K562 (cell line): Measurements from ENCODE around the gene SUCO. TPM values are rescaled to one million over a fixed set of nuclear protein-coding genes. Genes with fewer than 3 reads are reported as not detected.
"Not testable (repeated sequence)": the region's sequence is repeated elsewhere in the genome, so short reads cannot be mapped to it uniquely, and the experiment has no call there.

Experiments
- ATAC-seq: fragments of 200-7000 bp; cut with Tn5 transposase; 3 replicates; pipeline ENCODE4 v1.9.1; 2020; ENCODE audit warnings: moderate library complexity
- BruUV-seq: library from RNA; stranded (reverse); fragments of 400-500 nt; replicated peaks from 2 replicates; lab custom pipeline; 2021; lab: Mats Ljungman, UMichigan
- CTCF ChIA-PET: fragments of 300-600 bp; formaldehyde crosslinking; extraction: SDS; loops from one replicate; lab custom pipeline; 2021; ENCODE audit warnings: low intra/inter-chr PET ratio; lab: Yijun Ruan, JAX
- POLR2A ChIA-PET: fragments of 300-600, 350-650 bp; sonication (Branson Sonifier 250); formaldehyde crosslinking; extraction: SDS; loops from one replicate; lab custom pipeline; 2021; ENCODE audit warnings: antibody characterized with exemption, inconsistent platforms; lab: Yijun Ruan, JAX
- DNase-seq, 4 experiments: peaks; one replicate each; pipeline versions ENCODE4 v3.0.0 to v3.0.0-alpha.2; 2011 to 2018; ENCODE audit warnings: low spot score in 3 of 4, mixed read lengths in 3 of 4; ENCODE audit errors: extremely low read depth in 1 of 4
- FAIRE-seq: peaks from 2 replicates; lab custom pipeline; 2011; peaks lifted over from hg19 to GRCh38; lab: Jason Lieb, UNC
- H2AFZ ChIP-seq: 2 replicates; pipeline ENCODE4 v1.6.0; 2011; ENCODE audit warnings: low read depth, low read length, control low read depth, inconsistent platforms
- H3K27ac ChIP-seq: fragments of 200-600 bp; 3 replicates; pipeline ENCODE4 v1.8.0; 2011; ENCODE audit warnings: low read depth, mild to moderate bottlenecking, control low read depth, inconsistent platforms, low read length, moderate library complexity, mixed read lengths; ENCODE audit errors: extremely low read depth
- H3K27me3 ChIP-seq, 2 experiments: fragments of 300-600 bp in 1 of 2; 2 replicates in 1 of 2; 3 replicates in 1 of 2; pipeline versions ENCODE4 v1.6.0 to v1.8.0; 2011; ENCODE audit warnings: inconsistent platforms in 2 of 2, low read length in 2 of 2, mild to moderate bottlenecking in 1 of 2, mixed read lengths in 1 of 2, moderate library complexity in 1 of 2; ENCODE audit not compliant: control insufficient read depth in 2 of 2, insufficient read depth in 2 of 2
- H3K36me3 ChIP-seq: fragments of 300-600 bp; 3 replicates; pipeline ENCODE4 v1.8.0; 2011; ENCODE audit warnings: mild to moderate bottlenecking, low read length, inconsistent platforms; ENCODE audit not compliant: control insufficient read depth, insufficient read depth
- H3K4me1 ChIP-seq, 2 experiments: fragments of 200-600 bp in 1 of 2; replicated peaks in 1 of 2; 2 replicates in 1 of 2; 3 replicates in 1 of 2; pipeline versions ENCODE4 v1.5.1 to v1.8.0; 2011; ENCODE audit warnings: inconsistent platforms in 2 of 2, low read length in 2 of 2, mild to moderate bottlenecking in 1 of 2, mixed read lengths in 1 of 2, moderate library complexity in 1 of 2; ENCODE audit not compliant: control insufficient read depth in 2 of 2, insufficient read depth in 2 of 2
- H3K4me2 ChIP-seq: 2 replicates; pipeline ENCODE4 v1.6.1; 2011; ENCODE audit warnings: low read length, control low read depth, inconsistent platforms, mixed read lengths; ENCODE audit not compliant: insufficient read depth
- H3K4me3 ChIP-seq: fragments of 200-600 bp; sonication (generic), shearing (Covaris generic); 2 replicates; pipeline ENCODE4 v1.5.1; 2016; ENCODE audit warnings: control low read depth, inconsistent platforms
- H3K79me2 ChIP-seq: fragments of 200-600 bp; 3 replicates; pipeline ENCODE4 v1.8.0; 2011; ENCODE audit warnings: low read length, inconsistent platforms; ENCODE audit not compliant: control insufficient read depth, insufficient read depth
- H3K9ac ChIP-seq, 2 experiments: 2 replicates each; pipeline versions ENCODE4 v1.6.0 to v1.6.1; 2011; ENCODE audit warnings: low read depth in 2 of 2, low read length in 2 of 2, control low read depth in 1 of 2, inconsistent platforms in 1 of 2, mild to moderate bottlenecking in 1 of 2, mixed read lengths in 1 of 2; ENCODE audit not compliant: insufficient read depth in 1 of 2
- H3K9me1 ChIP-seq: one replicate; pipeline ENCODE4 v1.6.0; 2011; ENCODE audit warnings: inconsistent platforms, mild to moderate bottlenecking, low read length, moderate library complexity; ENCODE audit not compliant: control insufficient read depth, insufficient read depth
- H3K9me3 ChIP-seq: replicated peaks from 2 replicates; pipeline ENCODE4 v1.5.1; 2011; ENCODE audit warnings: low read depth, low read length, inconsistent platforms; ENCODE audit not compliant: control insufficient read depth, insufficient read depth
- H4K20me1 ChIP-seq: replicated peaks from 2 replicates; pipeline ENCODE4 v1.6.1; 2011; ENCODE audit warnings: low read length, inconsistent platforms, mixed read lengths; ENCODE audit not compliant: control insufficient read depth, insufficient read depth
- ARID1B ChIP-seq: fragments of 450-650 bp; IDR thresholded peaks from 2 replicates; pipeline ENCODE4 v1.6.1; 2016; ENCODE audit warnings: antibody characterized with exemption, mild to moderate bottlenecking, inconsistent platforms
- CBFA2T2 ChIP-seq: fragments of 450-650 bp; conservative IDR thresholded peaks from 2 replicates; pipeline ENCODE4 v1.6.1; 2017; ENCODE audit warnings: mild to moderate bottlenecking
- CBFA2T3 ChIP-seq: fragments of 450-650 bp; IDR thresholded peaks from 2 replicates; pipeline ENCODE4 v1.6.1; 2017
- HNRNPUL1 ChIP-seq: fragments of 200-400 bp; formaldehyde crosslinking; IDR thresholded peaks from 2 replicates; pipeline ENCODE4 v1.6.1; 2017; ENCODE audit warnings: low read length
- MTA2 ChIP-seq: fragments of 450-650 bp; IDR thresholded peaks from 2 replicates; pipeline ENCODE4 v1.6.1; 2016; ENCODE audit warnings: low read depth
- NCOR1 ChIP-seq: fragments of 450-650 bp; IDR thresholded peaks from 2 replicates; pipeline ENCODE4 v1.6.1; 2016; ENCODE audit warnings: mild to moderate bottlenecking, moderate library complexity
- NR2C1 ChIP-seq, 2 experiments: fragments of 450-650 bp; IDR thresholded peaks; 2 replicates each; pipeline ENCODE4 v1.6.1; 2017; ENCODE audit warnings: mild to moderate bottlenecking in 2 of 2, antibody characterized with exemption in 1 of 2, inconsistent platforms in 1 of 2, missing compliant biosample characterization in 1 of 2, missing genetic modification characterization in 1 of 2
- NR2C2 ChIP-seq, 2 experiments: fragments of 200-800 bp in 1 of 2; sonication (Bioruptor generic) in 1 of 2; sonication (generic) in 1 of 2; formaldehyde crosslinking in 1 of 2; IDR thresholded peaks; 2 replicates each; pipeline versions ENCODE4 v1.6.1 to v1.8.0; 2016 to 2022; ENCODE audit warnings: mild to moderate bottlenecking in 1 of 2, missing compliant biosample characterization in 1 of 2, missing genetic modification characterization in 1 of 2, missing genetic modification reagents in 1 of 2
- SMAD4 ChIP-seq: fragments of 250-450 bp; sonication (Bioruptor Pico); conservative IDR thresholded peaks from 2 replicates; pipeline ENCODE4 v1.8.0; 2021; ENCODE audit warnings: inconsistent platforms, mild to moderate bottlenecking, moderate library complexity
- SMARCA4 ChIP-seq: fragments of 450-650 bp; IDR thresholded peaks from 2 replicates; pipeline ENCODE4 v1.6.1; 2016
- TAL1 ChIP-seq: fragments of 450-650 bp; IDR thresholded peaks from 2 replicates; pipeline ENCODE4 v1.6.1; 2016; ENCODE audit warnings: mild to moderate bottlenecking
- TCF3 ChIP-seq: sonication (generic); formaldehyde crosslinking; IDR thresholded peaks from 2 replicates; pipeline ENCODE4 v1.4.0; 2020; ENCODE audit warnings: mild to moderate bottlenecking, missing genetic modification reagents
- ZFX ChIP-seq: sonication (generic); formaldehyde crosslinking; IDR thresholded peaks from 2 replicates; pipeline ENCODE4 v1.8.0; 2022; ENCODE audit warnings: mild to moderate bottlenecking, missing genetic modification reagents, moderate library complexity
- ZNF707 ChIP-seq: fragments of 250-450 bp; sonication (Bioruptor Pico); conservative IDR thresholded peaks from 2 replicates; pipeline ENCODE4 v1.8.0; 2022; ENCODE audit warnings: inconsistent platforms, mild to moderate bottlenecking, moderate library complexity
- WGBS: fragments of 100-300 bp; shearing (Covaris generic); methylation state at CpG from one replicate; pipeline ENCODE4 v1.1.6; 2016; ENCODE audit warnings: low coverage, mixed read lengths; ENCODE audit not compliant: insufficient coverage; ENCODE audit errors: missing lambda C conversion rate; 5-methylcytosine and 5-hydroxymethylcytosine counted together
- in situ Hi-C: fragments of 300-500 bp; cut with MboI; formaldehyde crosslinking; loops from 4 replicates; pipeline ENCODE4 v1.15.0; 2018; ENCODE audit warnings: inconsistent platforms, mixed read lengths
- intact Hi-C: fragments of 100-400 bp; cut with micrococcal nuclease; formaldehyde crosslinking; loops from 2 replicates; pipeline ENCODE4 v1.14.2; 2022
- polyA plus RNA-seq, 8 experiments: library from polyadenylated mRNA; depleted of rRNA in 4 of 8; stranded (reverse) in 5 of 8; unstranded in 3 of 8; fragments of >200 nt; fragmentation: Nextera tagmentation in 2 of 8; fragmentation: Illumina TruSeq in 1 of 8; extraction: Ambion mirVana in 2 of 8; extraction: Trizol in 1 of 8; gene quantifications; 2 replicates each; pipeline versions ENCODE4 v1.2.1 to v1.2.3, GENCODE V29; 2011 to 2014; ENCODE audit warnings: inconsistent platforms in 1 of 8, missing spikeins in 1 of 8
- total RNA-seq, 7 experiments: library from RNA; depleted of rRNA in 6 of 7; stranded (reverse); fragments of >200 nt in 6 of 7; fragmentation: Illumina TruSeq in 2 of 7; extraction: Trizol in 2 of 7; gene quantifications; 2 replicates each; pipeline versions ENCODE4 v1.2.1 to v1.2.3, GENCODE V29; 2011 to 2021; ENCODE audit warnings: low replicate concordance in 1 of 7

SUCO gene
- total and polyA plus RNA-seq, 9 of the 15 experiments (the other 6 are each of a cell fraction or from before 2014, with no cell fraction given) = 2.5 to 20.6 (median 14.3) TPM

DNA sequence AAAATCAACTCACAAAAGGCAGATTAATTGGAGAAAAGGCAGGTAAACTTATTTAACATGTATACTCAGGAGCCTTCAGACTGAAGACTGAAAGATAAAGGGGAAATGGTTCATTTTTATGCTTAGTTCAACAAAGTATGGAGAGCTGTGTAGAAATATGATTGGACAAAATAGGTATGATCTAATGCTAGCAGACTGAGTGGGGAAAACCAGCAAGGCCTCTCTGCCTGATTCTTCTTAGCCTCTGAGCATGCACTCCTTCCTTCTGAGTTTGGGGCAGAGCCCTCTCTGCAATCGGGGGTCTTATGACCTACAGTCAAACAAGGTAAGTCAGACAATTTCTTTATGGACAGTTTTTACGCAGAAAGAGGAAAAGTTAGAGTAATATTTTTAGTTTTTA lies 38.8 kb upstream of the SUCO start (continued):
- no peak for TF ChIP-seq HNRNPUL1

DNA sequence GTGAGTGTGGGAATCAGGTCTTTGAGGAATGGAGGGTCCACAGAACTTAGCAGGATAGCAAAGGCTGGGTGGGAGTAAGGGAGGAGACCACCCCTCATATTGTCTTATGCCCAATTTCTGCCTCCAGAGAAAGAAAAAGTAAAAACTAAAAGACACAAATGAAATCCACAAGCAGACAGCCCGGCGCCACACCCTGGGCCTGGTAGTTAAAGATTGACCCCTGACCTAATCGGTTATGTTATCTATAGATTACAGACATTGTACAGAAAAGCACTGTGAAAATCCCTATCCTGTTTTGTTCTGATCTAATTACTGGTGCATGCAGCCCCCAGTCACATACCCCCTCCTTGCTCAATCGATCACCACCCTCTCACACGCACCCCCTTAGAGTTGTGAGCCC lies 36.8 kb upstream of the SUCO start:
- H2AFZ ChIP-seq; H3K4me3 ChIP-seq; DNase-seq; FAIRE-seq; H3K36me3 ChIP-seq; H3K9ac ChIP-seq; H3K27ac ChIP-seq; ATAC-seq; H3K27me3 ChIP-seq; H3K9me3 ChIP-seq; H4K20me1 ChIP-seq; H3K79me2 ChIP-seq; CTCF ChIA-PET; H3K9me1 ChIP-seq; BruUV-seq; H3K4me2 ChIP-seq; in situ Hi-C loops; TF ChIP-seq NR2C2 (CRISPR knock-in tag; IDR thresholded peaks at IDR 0.05): not testable (repeated sequence)
- peaks cover 0 to 13% of the 10 kb centered on the region in 2 experiments; a peak in 3 of 5 replicates for H3K4me1 ChIP-seq
- intact Hi-C loops = loop anchor here (5.0 kb wide), 1 partner anchor 44 kb away; no protein-coding TSS in a partner anchor
- WGBS = 18% methylated on average over 5 of the region's 5 CpGs
- TF ChIP-seq CBFA2T3 (peak; percentile 64), NCOR1 (peak; percentile 36; the same call in 1 of the 2 replicates), ZNF707 (peak; percentile 63; the same call in 1 of the 2 replicates), CBFA2T2 (peak; percentile 54; the same call in 1 of the 2 replicates), NR2C1 (IDR thresholded peaks at IDR 0.05) (peak; percentile 66; the same call in 1 of the 2 replicates), NR2C1 (tag; IDR thresholded peaks at IDR 0.05) (peak; percentile 86), TAL1 (peak; percentile 62), ARID1B (peak; percentile 67), TCF3 (CRISPR knock-in tag) (peak; percentile 49), SMARCA4 (0 out of 2 replicates have a peak, but pooled peaks have one; percentile 12), NR2C2 (tag; IDR thresholded peaks at IDR 0.05) (peak; percentile 37; the same call in 1 of the 2 replicates), SMAD4 (CRISPR knock-in tag) (peak; percentile 74), MTA2 (0 out of 2 replicates have a peak, but pooled peaks have one; percentile 42), ZFX (CRISPR knock-in tag) (peak; percentile 24; the same call in 1 of the 2 replicates)
- POLR2A ChIA-PET = interaction anchor here (0.6 to 1.2 kb wide), 3 partner anchors 9 to 22 kb away, joined by 3 to 4 read pairs (median 3); no protein-coding TSS in a partner anchor
